ENCODE measurements around the gene DPYD.
A peak's percentile ranks its signal among the peaks of the same experiment; 100 is the strongest.

DPYD gene

GRCh38 chr1:97920832-97921571 is at the start of gene DPYD:
Gene DPYD (minus strand): TSS chr1:97921034. CDS start chr1:97920922, 112 bp downstream.
- DNase-seq (ENCODE audit: insufficient read length, low spot score): peak; percentile 32
- TF ChIP-seq CTCF (IDR thresholded peaks at IDR 0.05; ENCODE audit: insufficient read depth, missing control alignments): no peak
- no peak for FAIRE-seq

GRCh38 chr1:97960470-97960869 is 39.6 kb upstream of the DPYD start:
- FAIRE-seq (no peak), DNase-seq (ENCODE audit: insufficient read length, low spot score) (no peak)
- no peak for TF ChIP-seq CTCF (IDR thresholded peaks at IDR 0.05; ENCODE audit: insufficient read depth, missing control alignments)

GRCh38 chr1:97947695-97948094 is 26.9 kb upstream of the DPYD start:
- FAIRE-seq: no peak

GRCh38 chr1:97943354-97943753 is 22.5 kb upstream of the DPYD start:
- DNase-seq (ENCODE audit: insufficient read length, low spot score) (no peak), FAIRE-seq (no peak)
- TF ChIP-seq CTCF (IDR thresholded peaks at IDR 0.05; ENCODE audit: insufficient read depth, missing control alignments): no peak

More at GRCh38 chr1:97947695-97948094, 26.9 kb upstream of the DPYD start:
- TF ChIP-seq CTCF (IDR thresholded peaks at IDR 0.05; ENCODE audit: insufficient read depth, missing control alignments): no peak
- no peak for DNase-seq (ENCODE audit: insufficient read length, low spot score)

- no peak for FAIRE-seq
- no peak for DNase-seq (ENCODE audit: insufficient read length, low spot score)
- no peak for TF ChIP-seq CTCF (IDR thresholded peaks at IDR 0.05; ENCODE audit: insufficient read depth, missing control alignments)
These were observed 21.6 kb upstream of the DPYD start for GRCh38 chr1:97942161-97943123.

- no peak for FAIRE-seq
- no peak for TF ChIP-seq CTCF (IDR thresholded peaks at IDR 0.05; ENCODE audit: insufficient read depth, missing control alignments)
- no peak for DNase-seq (ENCODE audit: insufficient read length, low spot score)
These were observed 17.4 kb upstream of the DPYD start for GRCh38 chr1:97938285-97938642.
